Lower lobe of right lung (tissue), 2 donors: Measurements from ENCODE around the gene ANK3. TPM values are rescaled to one million over a fixed set of nuclear protein-coding genes. Genes with fewer than 3 reads are reported as not detected.

Experiments
- ATAC-seq, 2 donors: fragments of 200-7000 bp; cut with Tn5 transposase; one replicate each; pipeline ENCODE4 v1.9.1; 2020 to 2022; ENCODE audit warnings: mild to moderate bottlenecking in 2 of 2, moderate library complexity in 2 of 2
- DNase-seq: peaks from one replicate; pipeline ENCODE4 v3.0.0-alpha.2; 2020
- H3K27ac ChIP-seq: fragments of 200-600 bp; one replicate; pipeline ENCODE4 v1.8.0; 2022
- H3K27me3 ChIP-seq: fragments of 200-600 bp; one replicate; pipeline ENCODE4 v1.8.0; 2022; ENCODE audit warnings: low read depth
- H3K36me3 ChIP-seq: fragments of 200-600 bp; one replicate; pipeline ENCODE4 v1.8.0; 2022; ENCODE audit warnings: mild to moderate bottlenecking
- H3K4me1 ChIP-seq: fragments of 200-600 bp; one replicate; pipeline ENCODE4 v1.8.0; 2022
- H3K4me3 ChIP-seq: fragments of 200-600 bp; one replicate; pipeline ENCODE4 v1.8.0; 2022; ENCODE audit warnings: mild to moderate bottlenecking
- H3K9me3 ChIP-seq: fragments of 200-600 bp; one replicate; pipeline ENCODE4 v1.8.0; 2022
- CTCF ChIP-seq: fragments of 200-600 bp; IDR thresholded peaks from one replicate; pipeline ENCODE4 v1.8.0; 2022; ENCODE audit warnings: antibody characterized with exemption, mild to moderate bottlenecking
- intact Hi-C: fragments of 100-400 bp; cut with DNase I; formaldehyde crosslinking; loops from one replicate; pipeline ENCODE4 v1.11.0; 2022
- total RNA-seq: library from RNA; stranded (reverse); fragmentation: NEBNext Ultra II Directional; extraction: Animal tissue kit (Norgen Biotek cat#: 25700); gene quantifications from one replicate; pipeline ENCODE4 v1.2.1, GENCODE V29; 2021
- donor health status: DM: no; HTN: yes; CAD: no; lungs with severe emphysema.

The ANK3 gene
- total RNA-seq, 1 donor from 2014 or later: 75.9 TPM

DNA sequence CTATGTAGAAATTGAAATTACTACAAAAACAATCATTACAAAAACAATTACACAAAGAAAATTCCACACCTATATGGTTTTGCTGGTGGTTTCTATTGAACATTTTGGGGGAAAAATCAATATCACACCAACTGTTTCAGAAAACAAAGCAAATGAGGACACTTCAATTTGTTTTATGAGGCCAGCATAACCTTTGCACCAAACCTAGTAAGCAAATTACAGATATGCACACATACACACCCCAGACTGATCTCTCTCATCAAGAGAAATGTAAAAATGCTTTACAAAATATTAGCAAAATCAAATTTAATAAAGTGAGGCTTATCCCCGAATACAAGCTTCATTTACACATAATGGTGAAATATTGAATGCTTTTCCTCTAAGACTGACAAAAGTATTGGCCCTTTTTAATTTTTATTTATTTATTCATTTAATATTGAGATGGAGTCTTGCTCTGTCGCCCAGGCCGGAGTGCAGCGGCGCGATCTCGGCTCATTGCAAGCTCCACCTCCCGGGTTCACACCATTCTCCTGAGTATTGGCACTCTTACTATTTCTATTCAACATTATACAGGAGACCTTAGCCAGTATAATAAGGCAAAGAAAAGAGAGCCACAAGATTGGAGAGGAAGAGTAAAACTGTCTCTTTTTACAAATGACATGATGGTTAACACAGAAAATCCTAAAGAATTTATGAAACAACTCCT is 13.6 kb upstream of the ANK3 start:
- Histone ChIP-seq H3K4me1 (no peaks in the 10 kb centered on the region), H3K27ac (no peak overlapping the region), H3K27me3 (no peaks in the 10 kb centered on the region), H3K36me3 (no peaks in the 10 kb centered on the region), H3K4me3 (no peak overlapping the region), H3K9me3 (no peaks in the 10 kb centered on the region)
- DNase-seq (no peak), ATAC-seq (no peak)
- TF ChIP-seq CTCF: no peak
- intact Hi-C loops: no loop called here

DNA sequence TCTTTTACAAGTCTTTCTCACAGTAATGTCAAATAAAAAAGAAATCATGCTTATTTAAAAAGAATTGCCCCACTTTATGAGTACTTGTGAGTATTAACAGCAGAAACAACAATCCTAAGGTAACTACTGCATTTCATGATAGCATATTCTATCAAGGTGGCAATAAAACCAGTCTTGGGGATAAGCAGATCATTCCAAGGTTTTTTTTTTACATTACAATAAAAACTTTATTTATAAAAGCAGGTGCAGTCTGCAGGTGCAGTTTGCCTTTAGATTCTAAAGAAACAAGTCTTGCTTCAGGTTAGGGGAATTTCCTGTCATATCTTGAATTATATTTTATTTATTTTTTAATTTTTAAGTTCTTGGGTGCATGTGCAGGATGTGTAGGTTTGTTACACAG is 10.7 kb upstream of the ANK3 start:
- no peaks in the 10 kb centered on the region for H3K36me3 ChIP-seq
- no peak for TF ChIP-seq CTCF
- no peaks in the 10 kb centered on the region for H3K4me1 ChIP-seq
- H3K4me3 ChIP-seq: no peak overlapping the region
- no peak overlapping the region for H3K27ac ChIP-seq
- H3K27me3 ChIP-seq: no peaks in the 10 kb centered on the region
- no peaks in the 10 kb centered on the region for H3K9me3 ChIP-seq
- DNase-seq: no peak
- intact Hi-C loops: no loop called here
- no peak for ATAC-seq

DNA sequence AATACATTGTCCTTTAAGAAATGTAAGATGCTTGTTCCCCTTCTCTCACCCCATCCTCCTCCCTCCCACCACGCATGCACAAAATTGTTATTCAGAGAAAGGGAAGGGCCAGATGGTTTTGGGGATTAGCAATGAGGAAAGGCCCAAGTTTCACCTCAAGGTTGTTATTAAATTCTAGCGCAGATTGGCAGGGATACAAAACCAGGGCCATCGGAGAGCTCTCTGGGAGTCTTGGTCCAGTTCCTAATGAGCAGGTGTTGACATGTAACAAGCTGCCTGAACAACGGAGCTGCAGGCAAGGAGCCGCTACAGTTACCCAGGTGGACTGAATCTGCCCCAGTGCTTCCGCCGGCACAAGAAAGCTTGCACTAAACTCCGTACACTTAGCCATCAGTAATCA is 9.7 kb upstream of the ANK3 start:
- ATAC-seq: no peak

GRCh38 chr10:60397792-60398191 is 8.1 kb upstream of the ANK3 start:
- intact Hi-C loops: no loop called here
- H3K27me3 ChIP-seq: no peaks in the 10 kb centered on the region

More for the DNA sequence above, 9.7 kb upstream of the ANK3 start:
- Histone ChIP-seq H3K9me3 (no peaks in the 10 kb centered on the region), H3K27ac (no peak overlapping the region), H3K4me3 (no peak overlapping the region), H3K27me3 (no peaks in the 10 kb centered on the region), H3K36me3 (no peaks in the 10 kb centered on the region), H3K4me1 (no peaks in the 10 kb centered on the region)
- no peak for DNase-seq
- TF ChIP-seq CTCF: no peak
- intact Hi-C loops: no loop called here

DNA sequence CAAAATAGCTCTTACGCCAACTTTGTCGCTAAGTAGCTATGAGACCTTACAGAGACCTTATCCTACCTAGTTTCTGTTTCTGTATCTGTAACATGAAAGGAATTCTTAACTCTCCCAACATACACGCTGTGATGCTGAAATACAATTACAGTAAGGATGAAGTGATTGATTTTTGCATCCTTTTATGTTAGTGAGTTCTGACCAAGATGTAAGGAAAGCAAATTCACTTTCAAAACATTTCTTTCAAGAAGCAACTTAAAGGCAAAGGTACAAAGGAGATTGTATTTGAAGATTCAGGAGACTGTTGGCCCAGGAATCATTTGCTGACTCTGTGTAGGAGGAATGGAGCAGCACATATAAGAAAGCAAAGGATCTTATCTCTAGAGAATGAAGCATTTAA is 7.1 kb upstream of the ANK3 start:
- H3K4me1 ChIP-seq: no peaks in the 10 kb centered on the region
- no peaks in the 10 kb centered on the region for H3K27me3 ChIP-seq
- no peaks in the 10 kb centered on the region for H3K36me3 ChIP-seq
- no peak for TF ChIP-seq CTCF
- H3K9me3 ChIP-seq: no peaks in the 10 kb centered on the region
- no peak overlapping the region for H3K4me3 ChIP-seq
- intact Hi-C loops: no loop called here
- ATAC-seq: no peak
- DNase-seq: no peak
- H3K27ac ChIP-seq: no peak overlapping the region

More at GRCh38 chr10:60397792-60398191, 8.1 kb upstream of the ANK3 start:
- Histone ChIP-seq H3K27ac (no peak overlapping the region), H3K4me1 (no peaks in the 10 kb centered on the region), H3K4me3 (no peak overlapping the region), H3K9me3 (no peaks in the 10 kb centered on the region), H3K36me3 (no peaks in the 10 kb centered on the region)
- no peak for TF ChIP-seq CTCF
- DNase-seq (no peak), ATAC-seq (no peak)
